NCI-H510A treated with DMSO at 0.1 percent for 48 hours (cell line): ENCODE results near the gene PLPPR1.

Experiments used
- DNase-seq: peaks from one replicate; lab custom pipeline; 2025; lab: John Stamatoyannopoulos, UW

Gene PLPPR1

GRCh38 chr9:101350285-101350684 is 321.8 kb downstream of the PLPPR1 start:
- DNase-seq: no peak

- no peak for DNase-seq
These were observed 324.5 kb downstream of the PLPPR1 start for GRCh38 chr9:101352892-101353463.

GRCh38 chr9:101353683-101354082 is 325.2 kb downstream of the PLPPR1 start:
- DNase-seq: no peak

- no peak for DNase-seq
These were observed 325.7 kb downstream of the PLPPR1 start for GRCh38 chr9:101354143-101354764.

GRCh38 chr9:101354765-101355708 is 326.5 kb downstream of the PLPPR1 start:
- no peak for DNase-seq

- no peak for DNase-seq
These were observed 328.1 kb downstream of the PLPPR1 start for GRCh38 chr9:101356619-101357018.

GRCh38 chr9:101359679-101360078 is 331.2 kb downstream of the PLPPR1 start:
- no peak for DNase-seq

GRCh38 chr9:101360647-101361046 is 332.1 kb downstream of the PLPPR1 start:
- no peak for DNase-seq

GRCh38 chr9:101362450-101362849 is 333.9 kb downstream of the PLPPR1 start:
- no peak for DNase-seq

GRCh38 chr9:101365181-101365580 is 336.7 kb downstream of the PLPPR1 start:
- no peak for DNase-seq

GRCh38 chr9:101366038-101366756 is 337.7 kb downstream of the PLPPR1 start:
- no peak for DNase-seq

GRCh38 chr9:101367323-101367722 is 338.8 kb downstream of the PLPPR1 start:
- no peak for DNase-seq

- DNase-seq: no peak
These were observed 340.8 kb downstream of the PLPPR1 start for GRCh38 chr9:101369286-101369685.

GRCh38 chr9:101369884-101370531 is 341.5 kb downstream of the PLPPR1 start:
- DNase-seq: no peak

GRCh38 chr9:101371813-101372212 is 343.3 kb downstream of the PLPPR1 start:
- no peak for DNase-seq

- DNase-seq: no peak
These were observed 344.0 kb downstream of the PLPPR1 start for GRCh38 chr9:101372327-101373118.
